ENCODE data around the gene PGPEP1.

PGPEP1 gene

GRCh38 chr19:18311502-18312091, 28.8 kb upstream of the PGPEP1 start:
- no peak for TF ChIP-seq CTCF (IDR thresholded peaks at IDR 0.05; ENCODE audit: insufficient read depth, low read depth, low read length, missing control alignments)
- no peak for DNase-seq (ENCODE audit: low read depth)
- H3K4me3 ChIP-seq (ENCODE audit: low read length), result no peak overlapping the region

GRCh38 chr19:18312092-18312534, 28.3 kb upstream of the PGPEP1 start:
- no peak for DNase-seq (ENCODE audit: low read depth)
- H3K4me3 ChIP-seq (ENCODE audit: low read length), result no peak overlapping the region
- TF ChIP-seq CTCF (IDR thresholded peaks at IDR 0.05; ENCODE audit: insufficient read depth, low read depth, low read length, missing control alignments), result no peak

GRCh38 chr19:18313398-18313797, 27.0 kb upstream of the PGPEP1 start:
- TF ChIP-seq CTCF (IDR thresholded peaks at IDR 0.05; ENCODE audit: insufficient read depth, low read depth, low read length, missing control alignments), result no peak
- DNase-seq (ENCODE audit: low read depth), result no peak
- no peak overlapping the region for H3K4me3 ChIP-seq (ENCODE audit: low read length)

- no peak overlapping the region for H3K4me3 ChIP-seq (ENCODE audit: low read length)
- no peak for TF ChIP-seq CTCF (IDR thresholded peaks at IDR 0.05; ENCODE audit: insufficient read depth, low read depth, low read length, missing control alignments)
- no peak for DNase-seq (ENCODE audit: low read depth)
Observed at GRCh38 chr19:18317961-18318800, 22.2 kb upstream of the PGPEP1 start.

GRCh38 chr19:18319591-18320135, 20.7 kb upstream of the PGPEP1 start:
- H3K4me3 ChIP-seq (ENCODE audit: low read length), result no peak overlapping the region
- no peak for TF ChIP-seq CTCF (IDR thresholded peaks at IDR 0.05; ENCODE audit: insufficient read depth, low read depth, low read length, missing control alignments)
- no peak for DNase-seq (ENCODE audit: low read depth)

- peak overlapping the region; percentile 78 for H3K4me3 ChIP-seq (ENCODE audit: low read length)
- DNase-seq (ENCODE audit: low read depth), result no peak
- no peak for TF ChIP-seq CTCF (IDR thresholded peaks at IDR 0.05; ENCODE audit: insufficient read depth, low read depth, low read length, missing control alignments)
Observed at GRCh38 chr19:18320865-18321733, 19.3 kb upstream of the PGPEP1 start.
